GM12873 (cell line): ENCODE measurements around the gene POLD2.

Experiments
- TF ChIP-seq, protein P1 (sequence below): IDR thresholded peaks from 2 replicates; pipeline ENCODE4 v1.5.1; 2012; ENCODE audit warnings: low read depth, mild to moderate bottlenecking, moderate library complexity, low read length, control low read depth; ENCODE audit not compliant: insufficient read depth; ENCODE audit errors: missing control alignments

Gene POLD2

DNA sequence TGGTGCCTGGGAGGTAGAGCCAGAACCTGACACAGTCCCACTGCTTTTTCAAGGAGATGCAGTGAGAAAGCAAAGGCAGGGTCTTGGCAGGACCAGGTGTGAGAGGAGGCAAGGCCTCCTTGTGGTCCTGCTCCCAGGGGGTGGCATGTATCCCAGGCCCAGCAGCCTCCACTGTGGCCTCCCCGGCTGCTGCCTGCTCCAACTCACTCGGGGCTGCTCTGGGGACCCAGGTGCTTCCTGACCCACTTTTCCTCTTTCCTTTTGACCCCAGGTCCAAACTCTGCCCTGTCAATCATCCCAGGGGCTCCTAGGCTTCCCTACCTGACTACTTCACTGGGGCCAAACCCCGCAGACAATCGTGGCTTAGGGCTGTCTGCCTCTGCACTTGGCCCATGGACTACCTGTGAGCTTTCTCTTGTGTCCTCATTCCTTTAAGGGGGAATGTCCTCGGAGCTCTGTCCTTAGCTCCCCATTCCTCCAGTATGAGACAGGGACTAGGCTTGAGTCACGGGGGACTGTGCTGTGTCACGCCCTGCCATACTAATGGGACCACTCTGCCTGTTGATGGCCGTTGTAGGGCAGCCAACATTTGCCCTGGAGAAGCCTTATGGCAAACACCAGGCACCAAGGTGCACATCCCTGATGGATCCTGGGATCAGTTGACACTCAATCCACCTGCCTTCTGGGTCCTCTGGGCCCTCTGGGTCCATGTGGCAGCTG, 20.3 kb downstream of the POLD2 start:
- TF ChIP-seq, protein P1, sequence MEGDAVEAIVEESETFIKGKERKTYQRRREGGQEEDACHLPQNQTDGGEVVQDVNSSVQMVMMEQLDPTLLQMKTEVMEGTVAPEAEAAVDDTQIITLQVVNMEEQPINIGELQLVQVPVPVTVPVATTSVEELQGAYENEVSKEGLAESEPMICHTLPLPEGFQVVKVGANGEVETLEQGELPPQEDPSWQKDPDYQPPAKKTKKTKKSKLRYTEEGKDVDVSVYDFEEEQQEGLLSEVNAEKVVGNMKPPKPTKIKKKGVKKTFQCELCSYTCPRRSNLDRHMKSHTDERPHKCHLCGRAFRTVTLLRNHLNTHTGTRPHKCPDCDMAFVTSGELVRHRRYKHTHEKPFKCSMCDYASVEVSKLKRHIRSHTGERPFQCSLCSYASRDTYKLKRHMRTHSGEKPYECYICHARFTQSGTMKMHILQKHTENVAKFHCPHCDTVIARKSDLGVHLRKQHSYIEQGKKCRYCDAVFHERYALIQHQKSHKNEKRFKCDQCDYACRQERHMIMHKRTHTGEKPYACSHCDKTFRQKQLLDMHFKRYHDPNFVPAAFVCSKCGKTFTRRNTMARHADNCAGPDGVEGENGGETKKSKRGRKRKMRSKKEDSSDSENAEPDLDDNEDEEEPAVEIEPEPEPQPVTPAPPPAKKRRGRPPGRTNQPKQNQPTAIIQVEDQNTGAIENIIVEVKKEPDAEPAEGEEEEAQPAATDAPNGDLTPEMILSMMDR, result no peak

DNA sequence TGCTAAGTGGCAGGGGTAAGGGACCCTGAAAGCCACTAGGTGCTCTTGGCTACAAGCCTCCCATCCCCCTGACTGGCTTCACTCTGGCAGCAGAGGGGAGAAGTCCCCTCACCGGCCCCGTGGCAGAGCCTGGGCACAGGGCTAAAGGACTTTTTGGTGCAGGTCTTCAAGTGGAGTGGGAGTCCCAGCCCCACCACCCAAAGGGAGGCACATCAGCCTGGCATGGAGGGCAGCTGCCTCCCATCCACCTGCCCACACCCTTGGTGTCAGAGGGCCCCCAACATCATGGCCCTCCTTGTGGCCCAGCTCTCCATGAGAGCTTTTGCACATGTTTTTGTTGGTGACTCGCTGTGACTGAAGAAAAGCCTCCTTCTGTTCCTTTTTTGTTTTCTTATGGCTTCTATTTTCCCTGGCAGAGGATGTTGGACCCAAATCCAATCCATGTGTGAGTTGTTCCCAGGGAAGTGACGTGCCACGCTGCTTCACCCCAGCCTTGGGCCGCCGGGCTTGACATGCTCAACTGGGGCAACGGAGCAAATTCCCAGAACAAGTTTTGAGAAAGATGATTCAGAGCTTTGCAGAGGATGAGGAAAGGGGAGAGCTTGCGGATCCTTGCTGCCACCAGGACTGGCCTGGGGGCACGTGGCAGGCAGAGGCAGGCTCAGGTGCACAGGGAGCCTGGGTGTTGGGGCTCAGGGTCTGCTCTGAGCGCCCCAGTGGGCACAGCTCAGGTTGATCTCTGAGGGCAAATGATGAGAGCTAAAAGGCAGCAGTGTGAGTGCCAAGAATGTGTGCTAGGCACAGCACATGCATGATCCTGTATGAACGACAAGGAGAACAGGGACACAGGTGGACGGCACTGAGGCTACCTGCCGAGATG, 21.1 kb downstream of the POLD2 start:
- TF ChIP-seq, protein P1, result no peak

DNA sequence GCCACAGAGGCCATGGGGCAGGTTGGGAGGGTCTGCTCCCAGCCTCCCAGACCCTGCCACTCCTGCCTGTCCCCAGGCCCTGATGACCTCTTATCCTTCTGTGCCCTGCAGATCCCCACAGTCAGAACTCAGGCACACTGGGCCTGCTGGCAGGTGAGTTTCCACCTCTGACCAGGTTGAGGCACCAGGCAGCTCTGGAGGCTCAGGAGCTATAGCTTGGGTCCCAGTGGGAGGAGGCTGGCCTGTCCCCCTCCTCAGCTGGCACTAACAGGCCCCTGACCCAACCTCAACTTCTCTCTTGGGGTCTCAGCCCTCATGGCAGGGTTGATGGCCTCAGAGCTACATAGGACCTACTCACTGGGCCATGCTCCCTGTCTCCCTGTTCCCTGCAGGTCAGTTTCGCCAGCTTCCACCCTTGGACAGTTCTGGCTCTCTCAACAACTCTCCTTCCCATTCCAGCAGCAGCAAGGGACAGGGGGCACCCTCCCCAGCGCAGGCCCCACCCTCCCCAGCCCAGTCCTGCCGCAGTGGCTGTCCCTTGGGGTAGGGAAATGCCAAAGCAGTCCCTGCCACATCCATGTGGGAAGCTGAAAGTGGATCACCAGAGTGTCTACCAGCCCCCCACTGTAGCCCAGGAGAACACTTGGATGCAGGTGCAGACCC, 21.9 kb downstream of the POLD2 start:
- TF ChIP-seq, protein P1, result no peak

DNA sequence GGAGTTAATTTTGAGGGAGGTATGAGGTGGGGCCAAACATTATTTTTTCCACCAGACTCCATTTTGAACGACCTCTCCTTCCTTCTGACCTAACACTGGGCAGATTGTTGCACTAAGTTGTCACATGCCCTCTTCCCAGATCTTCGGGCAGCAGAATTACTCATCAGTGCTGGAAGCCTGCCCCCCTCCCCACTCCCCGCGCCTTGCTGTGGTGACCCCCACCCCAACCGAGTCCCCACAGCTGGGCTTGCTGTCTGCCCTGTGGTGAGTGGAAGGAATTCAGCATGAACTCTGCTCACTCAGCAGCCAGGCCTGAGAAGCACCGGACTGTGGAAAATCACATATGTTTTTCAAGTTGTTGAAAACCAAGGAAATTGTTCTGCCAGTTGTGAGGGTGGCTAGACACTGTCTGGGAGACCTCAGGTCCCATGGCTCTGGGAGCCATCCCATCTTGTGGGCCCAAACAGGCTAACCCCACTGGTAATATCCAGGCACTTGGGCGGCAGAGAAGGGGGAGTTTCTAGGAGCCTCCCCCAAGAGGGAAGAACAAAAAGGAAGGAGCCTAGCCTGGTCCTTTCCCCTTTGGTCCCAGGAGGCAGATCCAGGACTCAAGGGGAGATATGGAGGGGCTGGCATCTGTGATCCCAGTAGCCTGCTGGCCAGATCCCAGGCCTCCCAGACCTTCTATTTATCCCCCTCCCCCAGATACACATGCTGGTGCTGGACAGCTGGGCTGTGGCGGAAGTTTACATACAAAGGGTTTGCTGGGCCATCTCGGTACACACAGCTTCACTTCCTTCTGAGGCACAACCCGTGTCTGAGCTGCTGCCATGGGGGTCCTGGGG, 22.7 kb downstream of the POLD2 start:
- TF ChIP-seq, protein P1, result no peak

DNA sequence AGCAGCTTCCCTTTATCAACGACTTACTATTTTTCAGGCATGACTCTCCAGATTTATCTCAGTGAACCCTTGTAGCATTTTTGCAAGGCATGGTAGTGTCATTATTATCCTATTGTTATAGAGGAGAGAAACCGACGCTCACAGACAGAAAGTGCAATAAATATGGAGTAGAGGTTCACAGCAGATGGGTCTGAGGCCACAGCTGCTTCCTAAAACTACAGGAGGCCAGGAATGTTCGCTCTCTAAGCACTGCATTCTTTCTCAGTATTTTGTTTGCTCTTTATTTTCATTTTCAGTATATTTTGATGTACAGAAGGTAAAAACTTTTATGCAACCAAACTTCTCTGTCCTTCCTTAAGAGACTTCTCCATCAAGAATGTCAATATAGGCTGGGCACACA, 23.7 kb downstream of the POLD2 start:
- TF ChIP-seq, protein P1, result no peak

DNA sequence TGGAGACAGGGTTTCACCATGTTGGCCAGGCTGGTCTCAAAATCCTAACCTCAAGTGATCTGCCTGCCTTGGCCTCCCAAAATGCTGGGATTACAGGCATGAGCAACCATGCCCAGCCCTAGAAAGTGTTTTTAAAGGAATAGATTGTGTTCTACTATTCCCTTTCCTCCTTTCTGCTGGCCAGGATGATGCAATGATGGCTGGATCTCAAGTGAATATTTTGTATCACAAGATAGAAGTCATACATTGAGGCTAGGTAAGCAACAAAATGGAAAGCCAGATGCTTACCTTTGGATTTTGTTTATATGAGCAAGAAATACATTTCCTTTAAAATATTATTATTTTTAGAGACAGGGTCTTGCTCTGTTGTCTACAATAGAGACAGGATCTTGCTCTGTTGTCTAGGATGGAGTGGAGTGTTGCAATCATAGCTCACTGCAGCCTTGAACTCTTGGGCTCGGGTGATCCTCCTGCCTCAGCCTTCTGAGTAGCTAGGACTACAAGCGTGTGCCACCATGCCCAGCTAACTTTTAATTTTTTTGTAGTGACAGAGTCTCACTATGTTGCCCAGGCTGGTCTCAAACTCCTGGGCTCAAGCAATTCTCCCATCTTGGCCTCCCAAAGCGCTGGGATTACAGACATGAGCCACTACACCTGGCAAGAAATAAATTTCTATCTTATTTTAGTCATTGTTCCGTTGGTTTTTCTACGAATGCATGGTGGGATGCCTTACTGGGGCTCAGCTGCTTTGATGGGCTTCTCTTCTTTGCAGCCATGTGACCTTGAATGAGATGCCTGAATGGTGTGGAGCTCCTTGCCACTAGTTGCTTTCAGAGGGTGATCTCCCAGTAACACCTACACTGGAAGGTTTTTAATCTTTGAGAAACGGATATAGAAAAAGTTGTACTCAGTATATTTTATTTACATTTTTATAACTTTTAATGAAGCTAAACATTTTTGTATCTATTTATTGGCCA, 25.0 kb downstream of the POLD2 start:
- TF ChIP-seq, protein P1, result no peak
